Stimulated activated effector memory CD8-positive, alpha-beta T cell treated with anti-CD3 and anti-CD28 coated beads, Interleukin-12 subunit alpha, Interleukin-12 subunit beta, amount 100 ng/mL, for 72 hours (primary cell): ENCODE results near the gene YJEFN3.
A peak's percentile ranks its signal among the peaks of the same experiment; 100 is the strongest.

Experiments
- ATAC-seq: fragments of 150-1000 bp; cut with Tn5 transposase; 2 replicates; pipeline ENCODE4 v1.10.0; 2021
- DNase-seq, 2 donors: peaks; one replicate each; pipeline ENCODE4 v3.0.0; 2021 to 2022; ENCODE audit warnings: low spot score in 2 of 2
- H3K27ac Mint-ChIP-seq: one replicate; pipeline ENCODE4 v1.8.0; 2022; ENCODE audit warnings: mild to moderate bottlenecking, mixed read lengths
- H3K36me3 Mint-ChIP-seq: one replicate; pipeline ENCODE4 v1.8.0; 2022; ENCODE audit warnings: mild to moderate bottlenecking, mixed read lengths
- H3K4me1 Mint-ChIP-seq: one replicate; pipeline ENCODE4 v1.8.0; 2022; ENCODE audit warnings: mixed read lengths
- H3K4me3 Mint-ChIP-seq: one replicate; pipeline ENCODE4 v1.8.0; 2022; ENCODE audit warnings: mild to moderate bottlenecking, mixed read lengths
- H3K9me3 Mint-ChIP-seq: one replicate; pipeline ENCODE4 v1.8.0; 2022; ENCODE audit warnings: mixed read lengths

Gene YJEFN3

GRCh38 chr19:19567391-19567790 lies 38.7 kb downstream of the YJEFN3 start:
- Mint-ChIP-seq H3K4me1 (peaks cover 18% of the 10 kb centered on the region), H3K27ac (peak overlapping the region; percentile 89), H3K9me3 (no peaks in the 10 kb centered on the region), H3K36me3 (peaks cover 97% of the 10 kb centered on the region), H3K4me3 (no peak overlapping the region)
- ATAC-seq (no peak), DNase-seq (no peak)

- no peak for DNase-seq
- H3K4me3 Mint-ChIP-seq, result no peak overlapping the region
- no peak for ATAC-seq
- H3K27ac Mint-ChIP-seq, result peak overlapping the region; percentile 89
- H3K9me3 Mint-ChIP-seq, result no peaks in the 10 kb centered on the region
- H3K36me3 Mint-ChIP-seq, result peaks cover 95% of the 10 kb centered on the region
- peaks cover 18% of the 10 kb centered on the region for H3K4me1 Mint-ChIP-seq
Measured at GRCh38 chr19:19568802-19569756, 40.4 kb downstream of the YJEFN3 start.

- Mint-ChIP-seq H3K27ac (peak overlapping the region; percentile 89), H3K4me1 (peaks cover 18% of the 10 kb centered on the region), H3K4me3 (no peak overlapping the region), H3K36me3 (peaks cover 95% of the 10 kb centered on the region), H3K9me3 (no peaks in the 10 kb centered on the region)
- ATAC-seq, result no peak
- DNase-seq, result no peak
Measured at GRCh38 chr19:19570571-19570970, 41.9 kb downstream of the YJEFN3 start.

- Mint-ChIP-seq H3K36me3 (peaks cover 92% of the 10 kb centered on the region), H3K4me3 (no peak overlapping the region), H3K9me3 (no peaks in the 10 kb centered on the region), H3K4me1 (peaks cover 18% of the 10 kb centered on the region), H3K27ac (peak overlapping the region; percentile 89)
- DNase-seq, result no peak
- ATAC-seq, result no peak
Measured at GRCh38 chr19:19571071-19571786, 42.5 kb downstream of the YJEFN3 start.

GRCh38 chr19:19575411-19575810 lies 46.7 kb downstream of the YJEFN3 start:
- H3K27ac Mint-ChIP-seq, result peak overlapping the region; percentile 60
- peaks cover 76% of the 10 kb centered on the region for H3K36me3 Mint-ChIP-seq
- ATAC-seq, result no peak
- peaks cover 13% of the 10 kb centered on the region for H3K4me1 Mint-ChIP-seq
- no peak overlapping the region for H3K4me3 Mint-ChIP-seq
- no peak for DNase-seq
- no peaks in the 10 kb centered on the region for H3K9me3 Mint-ChIP-seq

DNA sequence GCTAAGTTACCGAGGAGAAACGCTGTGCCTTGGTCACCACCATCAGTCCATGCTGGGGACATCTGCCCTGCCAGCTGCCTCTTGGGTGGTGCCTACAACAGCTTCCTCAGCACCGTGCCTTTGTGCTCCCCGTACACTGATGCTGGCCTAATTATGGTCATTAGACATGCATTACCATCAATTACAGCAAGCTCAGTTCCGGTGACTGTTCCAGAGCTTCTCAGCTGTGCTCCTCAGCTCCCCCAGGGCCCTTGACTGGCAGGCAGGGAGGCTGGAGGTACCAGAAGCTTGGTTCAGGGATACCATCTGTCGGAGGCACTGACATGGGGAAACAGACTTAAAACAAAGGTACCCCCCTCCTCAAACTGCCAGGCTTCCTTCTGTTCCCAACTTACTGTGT lies 49.5 kb downstream of the YJEFN3 start:
- Mint-ChIP-seq H3K4me1 (peaks cover 22% of the 10 kb centered on the region), H3K9me3 (no peaks in the 10 kb centered on the region), H3K27ac (no peak overlapping the region), H3K36me3 (peaks cover 64% of the 10 kb centered on the region), H3K4me3 (no peak overlapping the region)
- ATAC-seq (no peak), DNase-seq (no peak)

- H3K27ac Mint-ChIP-seq, result peak overlapping the region; percentile 43
Measured at GRCh38 chr19:19579533-19580361, 51.0 kb downstream of the YJEFN3 start.

DNA sequence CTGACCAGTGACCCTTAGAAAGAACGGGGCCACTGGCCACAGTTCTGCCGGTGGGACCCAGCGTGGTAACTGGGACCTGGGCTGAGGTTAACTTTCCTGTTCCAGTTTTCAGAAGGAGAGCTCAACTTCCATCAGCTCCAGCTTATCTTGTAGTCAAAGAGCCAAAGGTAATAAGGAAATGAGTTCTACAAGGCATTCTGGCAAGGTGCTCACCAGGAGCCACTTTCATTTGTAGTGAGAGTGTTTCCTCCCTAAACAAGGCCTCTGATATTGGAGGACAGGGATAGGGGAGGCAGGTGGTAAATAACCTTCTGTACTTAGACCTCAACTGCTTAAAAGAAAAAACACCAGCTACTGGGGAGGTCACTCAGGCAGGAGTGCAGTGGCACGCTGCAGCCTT lies 51.7 kb downstream of the YJEFN3 start:
- Mint-ChIP-seq H3K36me3 (peaks cover 66% of the 10 kb centered on the region), H3K4me3 (no peak overlapping the region), H3K9me3 (no peaks in the 10 kb centered on the region), H3K4me1 (peaks cover 22% of the 10 kb centered on the region), H3K27ac (no peak overlapping the region)
- no peak for DNase-seq
- ATAC-seq, result no peak

More at GRCh38 chr19:19579533-19580361, 51.0 kb downstream of the YJEFN3 start:
- Mint-ChIP-seq H3K4me3 (no peak overlapping the region), H3K4me1 (peaks cover 22% of the 10 kb centered on the region), H3K36me3 (peaks cover 66% of the 10 kb centered on the region), H3K9me3 (no peaks in the 10 kb centered on the region)
- ATAC-seq (no peak), DNase-seq (no peak)

DNA sequence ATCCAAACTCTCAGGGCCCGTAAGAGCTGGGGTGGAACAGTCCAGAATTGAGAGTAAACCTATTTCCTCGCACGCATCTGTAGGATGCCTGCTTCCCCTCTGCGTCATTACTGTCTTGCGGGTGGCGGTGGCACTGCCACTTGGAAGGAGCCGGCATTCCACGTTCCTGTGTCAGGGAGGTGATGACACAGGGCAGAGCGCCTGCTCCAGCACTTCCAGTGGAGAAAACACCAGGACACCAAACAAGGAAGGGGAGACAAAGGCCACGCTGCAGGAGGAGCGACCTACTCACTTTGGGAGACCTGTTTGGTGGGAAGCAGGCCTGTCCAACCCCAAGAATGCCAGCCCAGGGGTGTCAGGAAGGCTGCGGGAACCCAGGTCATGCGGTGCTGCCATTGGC lies 52.7 kb downstream of the YJEFN3 start:
- Mint-ChIP-seq H3K4me3 (no peak overlapping the region), H3K9me3 (no peaks in the 10 kb centered on the region), H3K36me3 (peaks cover 71% of the 10 kb centered on the region), H3K27ac (peak overlapping the region; percentile 78), H3K4me1 (peaks cover 22% of the 10 kb centered on the region)
- ATAC-seq, result no peak
- DNase-seq, result no peak

- Mint-ChIP-seq H3K4me3 (no peak overlapping the region), H3K4me1 (peaks cover 22% of the 10 kb centered on the region), H3K27ac (peak overlapping the region; percentile 78), H3K36me3 (peaks cover 78% of the 10 kb centered on the region), H3K9me3 (no peaks in the 10 kb centered on the region)
- ATAC-seq (no peak), DNase-seq (no peak)
Measured at GRCh38 chr19:19582471-19582870, 53.8 kb downstream of the YJEFN3 start.

DNA sequence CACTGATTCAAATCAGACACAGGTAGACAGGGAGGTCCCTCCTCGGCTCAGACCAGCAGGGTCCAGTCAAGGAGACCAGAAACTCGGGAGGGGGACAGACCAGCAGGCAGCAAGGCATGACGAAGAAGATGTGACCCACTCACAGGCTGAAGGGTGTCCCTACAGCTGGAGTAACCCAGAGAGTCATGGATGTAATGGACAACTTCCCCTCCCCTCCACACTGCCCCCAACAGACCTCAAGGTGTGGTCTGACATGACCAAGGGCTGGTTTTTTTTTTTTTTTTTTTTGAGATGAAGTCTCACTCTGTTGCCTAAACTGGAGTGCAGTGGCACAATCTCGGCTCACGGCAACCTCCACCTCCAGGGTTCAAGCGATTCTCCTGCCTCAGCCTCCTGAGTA lies 55.6 kb downstream of the YJEFN3 start:
- H3K36me3 Mint-ChIP-seq, result peaks cover 73% of the 10 kb centered on the region
- H3K9me3 Mint-ChIP-seq, result no peaks in the 10 kb centered on the region
- no peak for ATAC-seq
- peaks cover 35% of the 10 kb centered on the region for H3K4me1 Mint-ChIP-seq
- DNase-seq, result no peak
- no peak overlapping the region for H3K4me3 Mint-ChIP-seq
- no peak overlapping the region for H3K27ac Mint-ChIP-seq
